ENCODE data around the gene UBE4A. TPM values are rescaled to one million over a fixed set of nuclear protein-coding genes. Genes with fewer than 3 reads are reported as not detected.
A peak's percentile ranks its signal among the peaks of the same experiment; 100 is the strongest.

Gene UBE4A
- total RNA-seq, 2 donors from 2014 or later = 31.1 to 34.1 TPM

- intact Hi-C loops (cut with DNase I) = no loop called here
- DNase-seq (ENCODE audit: low spot score) = no peak
These were observed 68.3 kb downstream of the UBE4A start for GRCh38 chr11:118427707-118428106.

GRCh38 chr11:118430956-118431355 lies 71.6 kb downstream of the UBE4A start:
- intact Hi-C loops (cut with DNase I) = no loop called here
- DNase-seq (ENCODE audit: low spot score) = no peak

GRCh38 chr11:118434123-118434552 lies 74.7 kb downstream of the UBE4A start:
- no peak for DNase-seq (ENCODE audit: low spot score)
- intact Hi-C loops (cut with DNase I) = no loop called here

GRCh38 chr11:118434553-118435289 lies 75.3 kb downstream of the UBE4A start:
- DNase-seq (ENCODE audit: low spot score) = no peak
- intact Hi-C loops (cut with DNase I) = no loop called here

GRCh38 chr11:118435290-118435892 lies 76.0 kb downstream of the UBE4A start:
- DNase-seq (ENCODE audit: low spot score) = peak; percentile 83
- intact Hi-C loops (cut with DNase I) = no loop called here

- intact Hi-C loops (cut with DNase I) = no loop called here
- DNase-seq (ENCODE audit: low spot score) = peak; percentile 99
These were observed 76.7 kb downstream of the UBE4A start, which contains the start of gene KMT2A for GRCh38 chr11:118435893-118436624. KMT2A (plus strand) TSS chr11:118436492; CDS start chr11:118436513, 21 bp downstream.

GRCh38 chr11:118436639-118437207 lies 77.3 kb downstream of the UBE4A start:
- intact Hi-C loops (cut with DNase I) = no loop called here
- peak; percentile 83 for DNase-seq (ENCODE audit: low spot score)

GRCh38 chr11:118437208-118438125 lies 78.1 kb downstream of the UBE4A start:
- intact Hi-C loops (cut with DNase I) = no loop called here
- no peak for DNase-seq (ENCODE audit: low spot score)

- intact Hi-C loops (cut with DNase I) = no loop called here
- no peak for DNase-seq (ENCODE audit: low spot score)
These were observed 79.0 kb downstream of the UBE4A start for GRCh38 chr11:118438314-118438931.

- intact Hi-C loops (cut with DNase I) = no loop called here
These were observed 80.2 kb downstream of the UBE4A start for GRCh38 chr11:118439646-118440045.

GRCh38 chr11:118441770-118442275 lies 82.4 kb downstream of the UBE4A start:
- intact Hi-C loops (cut with DNase I) = loop anchor here in 1 of 2 donors (2.0 kb wide), 1 partner anchor 17 kb away; no protein-coding TSS in a partner anchor
- DNase-seq (ENCODE audit: low spot score) = no peak

More at GRCh38 chr11:118439646-118440045, 80.2 kb downstream of the UBE4A start:
- DNase-seq (ENCODE audit: low spot score) = no peak

GRCh38 chr11:118442301-118442700 lies 82.9 kb downstream of the UBE4A start:
- intact Hi-C loops (cut with DNase I) = loop anchor here in 1 of 2 donors (2.0 kb wide), 1 partner anchor 16 kb away; no protein-coding TSS in a partner anchor
- no peak for DNase-seq (ENCODE audit: low spot score)

GRCh38 chr11:118442908-118443589 lies 83.6 kb downstream of the UBE4A start:
- intact Hi-C loops (cut with DNase I) = loop anchor here in 1 of 2 donors (2.0 kb wide), 1 partner anchor 16 kb away; no protein-coding TSS in a partner anchor
- DNase-seq (ENCODE audit: low spot score) = no peak

GRCh38 chr11:118443590-118444218 lies 84.3 kb downstream of the UBE4A start:
- DNase-seq (ENCODE audit: low spot score) = no peak
- intact Hi-C loops (cut with DNase I) = loop anchor here in 1 of 2 donors (2.0 kb wide), 1 partner anchor 15 kb away; no protein-coding TSS in a partner anchor

GRCh38 chr11:118447423-118447822 lies 88.0 kb downstream of the UBE4A start:
- no peak for DNase-seq (ENCODE audit: low spot score)
- intact Hi-C loops (cut with DNase I) = no loop called here

GRCh38 chr11:118448294-118448693 lies 88.9 kb downstream of the UBE4A start:
- DNase-seq (ENCODE audit: low spot score) = no peak
- intact Hi-C loops (cut with DNase I) = no loop called here
